ENCODE data around the gene DTHD1.

Gene DTHD1

GRCh38 chr4:36310793-36311192, 29.4 kb downstream of the DTHD1 start:
- Histone ChIP-seq H3K4me3 (ENCODE audit: low read length, poor library complexity, severe bottlenecking) (peak overlapping the region; percentile 67), H3K27me3 (ENCODE audit: insufficient read depth, low read length, poor library complexity, severe bottlenecking) (no peaks in the 10 kb centered on the region), H3F3A (ENCODE audit: low read depth) (no peaks in the 10 kb centered on the region), H3K9me2 (replicated peaks; ENCODE audit: low read depth, low read length) (no peaks in the 10 kb centered on the region), H3K36me3 (ENCODE audit: insufficient read depth, low read length) (no peaks in the 10 kb centered on the region), H3K9ac (ENCODE audit: low read depth, low read length, poor library complexity, severe bottlenecking) (peak overlapping the region; percentile 71), H2AFZ (ENCODE audit: low read length) (0 out of 2 replicates have a peak overlapping the region, but pooled peaks have one; percentile 9), H3K4me2 (ENCODE audit: low read depth, low read length, poor library complexity, severe bottlenecking) (peak overlapping the region; percentile 90), H3K79me2 (ENCODE audit: insufficient read depth, low read length) (no peaks in the 10 kb centered on the region), H4K20me1 (ENCODE audit: insufficient read depth, low read length, poor library complexity, severe bottlenecking) (no peaks in the 10 kb centered on the region), H3K9me3 (ENCODE audit: insufficient read depth, low read depth, low read length) (no peaks in the 10 kb centered on the region), H3K4me1 (ENCODE audit: insufficient read depth, low read length, poor library complexity, severe bottlenecking) (peaks cover 54% of the 10 kb centered on the region)
- TF ChIP-seq, protein P1, sequence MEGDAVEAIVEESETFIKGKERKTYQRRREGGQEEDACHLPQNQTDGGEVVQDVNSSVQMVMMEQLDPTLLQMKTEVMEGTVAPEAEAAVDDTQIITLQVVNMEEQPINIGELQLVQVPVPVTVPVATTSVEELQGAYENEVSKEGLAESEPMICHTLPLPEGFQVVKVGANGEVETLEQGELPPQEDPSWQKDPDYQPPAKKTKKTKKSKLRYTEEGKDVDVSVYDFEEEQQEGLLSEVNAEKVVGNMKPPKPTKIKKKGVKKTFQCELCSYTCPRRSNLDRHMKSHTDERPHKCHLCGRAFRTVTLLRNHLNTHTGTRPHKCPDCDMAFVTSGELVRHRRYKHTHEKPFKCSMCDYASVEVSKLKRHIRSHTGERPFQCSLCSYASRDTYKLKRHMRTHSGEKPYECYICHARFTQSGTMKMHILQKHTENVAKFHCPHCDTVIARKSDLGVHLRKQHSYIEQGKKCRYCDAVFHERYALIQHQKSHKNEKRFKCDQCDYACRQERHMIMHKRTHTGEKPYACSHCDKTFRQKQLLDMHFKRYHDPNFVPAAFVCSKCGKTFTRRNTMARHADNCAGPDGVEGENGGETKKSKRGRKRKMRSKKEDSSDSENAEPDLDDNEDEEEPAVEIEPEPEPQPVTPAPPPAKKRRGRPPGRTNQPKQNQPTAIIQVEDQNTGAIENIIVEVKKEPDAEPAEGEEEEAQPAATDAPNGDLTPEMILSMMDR (conservative IDR thresholded peaks at IDR 0.05; ENCODE audit: low read length): no peak
- TF ChIP-seq EZH2phosphoT487 (IDR thresholded peaks at IDR 0.05; ENCODE audit: borderline replicate concordance): no peak

DNA sequence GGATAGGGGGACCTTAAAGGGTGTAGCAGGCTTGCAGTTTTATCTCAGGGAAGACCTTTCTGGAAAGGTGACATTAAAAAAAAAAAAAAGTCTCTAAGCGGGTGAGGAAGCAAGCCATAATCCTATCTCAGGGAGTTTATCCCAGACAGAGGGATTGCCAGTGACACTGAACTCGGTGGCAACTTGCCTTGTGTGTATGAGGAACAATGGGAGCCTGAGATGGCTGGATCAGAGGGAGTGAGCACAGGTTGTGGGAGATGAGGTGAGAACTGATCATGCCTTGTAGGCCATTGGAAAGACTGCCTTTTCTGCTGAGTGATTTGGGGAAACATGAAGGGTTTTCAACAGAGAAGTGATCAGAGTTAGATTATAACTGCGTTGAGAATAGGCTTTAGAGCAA, 31.1 kb downstream of the DTHD1 start:
- no peaks in the 10 kb centered on the region for H3K36me3 ChIP-seq (ENCODE audit: insufficient read depth, low read length)
- H3K27me3 ChIP-seq (ENCODE audit: insufficient read depth, low read length, poor library complexity, severe bottlenecking): no peaks in the 10 kb centered on the region
- H3K79me2 ChIP-seq (ENCODE audit: insufficient read depth, low read length): no peaks in the 10 kb centered on the region
- H3K4me2 ChIP-seq (ENCODE audit: low read depth, low read length, poor library complexity, severe bottlenecking): peak overlapping the region; percentile 4
- no peaks in the 10 kb centered on the region for H3K9me3 ChIP-seq (ENCODE audit: insufficient read depth, low read depth, low read length)
- H2AFZ ChIP-seq (ENCODE audit: low read length): peak overlapping the region; percentile 22; the same call in 1 of the 2 replicates
- no peak overlapping the region for H3K4me3 ChIP-seq (ENCODE audit: low read length, poor library complexity, severe bottlenecking)
- H3K9me2 ChIP-seq (replicated peaks; ENCODE audit: low read depth, low read length): no peaks in the 10 kb centered on the region
- H3K4me1 ChIP-seq (ENCODE audit: insufficient read depth, low read length, poor library complexity, severe bottlenecking): peaks cover 65% of the 10 kb centered on the region
- peaks cover 4% of the 10 kb centered on the region; the same call in 1 of the 2 replicates for H3F3A ChIP-seq (ENCODE audit: low read depth)
- no peak for TF ChIP-seq EZH2phosphoT487 (IDR thresholded peaks at IDR 0.05; ENCODE audit: borderline replicate concordance)
- TF ChIP-seq, protein P1 (conservative IDR thresholded peaks at IDR 0.05; ENCODE audit: low read length): no peak
- no peaks in the 10 kb centered on the region for H4K20me1 ChIP-seq (ENCODE audit: insufficient read depth, low read length, poor library complexity, severe bottlenecking)
- peak overlapping the region; percentile 15 for H3K9ac ChIP-seq (ENCODE audit: low read depth, low read length, poor library complexity, severe bottlenecking)

DNA sequence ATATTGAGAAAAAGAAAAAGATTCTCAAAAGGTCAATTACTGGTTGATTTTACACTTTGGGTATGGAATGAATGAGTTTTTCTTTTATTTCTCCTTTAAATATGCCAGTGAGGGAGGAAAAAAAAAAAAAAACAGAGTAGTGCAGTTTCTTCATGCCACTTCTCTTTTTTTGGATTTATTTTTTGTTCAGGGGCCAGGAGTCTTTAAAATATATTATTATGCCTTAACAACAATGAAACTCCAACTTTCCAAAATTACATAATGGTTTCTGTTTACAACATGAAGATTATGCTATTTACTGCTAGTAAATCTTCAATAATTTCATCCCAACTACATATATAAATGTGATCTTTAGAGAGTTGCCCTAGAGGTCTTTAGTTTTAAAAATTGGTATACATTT, 31.9 kb downstream of the DTHD1 start:
- Histone ChIP-seq H3K9me2 (replicated peaks; ENCODE audit: low read depth, low read length) (no peaks in the 10 kb centered on the region), H3K36me3 (ENCODE audit: insufficient read depth, low read length) (no peaks in the 10 kb centered on the region), H3K4me1 (ENCODE audit: insufficient read depth, low read length, poor library complexity, severe bottlenecking) (peaks cover 70% of the 10 kb centered on the region), H3K4me3 (ENCODE audit: low read length, poor library complexity, severe bottlenecking) (no peak overlapping the region), H3K9ac (ENCODE audit: low read depth, low read length, poor library complexity, severe bottlenecking) (peak overlapping the region; percentile 17), H2AFZ (ENCODE audit: low read length) (peak overlapping the region; percentile 27; the same call in 1 of the 2 replicates), H3F3A (ENCODE audit: low read depth) (peaks cover 9% of the 10 kb centered on the region), H4K20me1 (ENCODE audit: insufficient read depth, low read length, poor library complexity, severe bottlenecking) (no peaks in the 10 kb centered on the region), H3K79me2 (ENCODE audit: insufficient read depth, low read length) (no peaks in the 10 kb centered on the region), H3K27me3 (ENCODE audit: insufficient read depth, low read length, poor library complexity, severe bottlenecking) (no peaks in the 10 kb centered on the region), H3K4me2 (ENCODE audit: low read depth, low read length, poor library complexity, severe bottlenecking) (peak overlapping the region; percentile 4), H3K9me3 (ENCODE audit: insufficient read depth, low read depth, low read length) (no peaks in the 10 kb centered on the region)
- TF ChIP-seq EZH2phosphoT487 (IDR thresholded peaks at IDR 0.05; ENCODE audit: borderline replicate concordance): no peak
- TF ChIP-seq, protein P1 (conservative IDR thresholded peaks at IDR 0.05; ENCODE audit: low read length): no peak

All from Loucy (cell line).